NCI-H510A (cell line): ENCODE data around the gene PDE6D.
"Not testable (repeated sequence)": the region's sequence is repeated elsewhere in the genome, so short reads cannot be mapped to it uniquely, and the experiment has no call there.

ENCODE experiments used
- DNase-seq: peaks from one replicate; lab custom pipeline; 2025; lab: John Stamatoyannopoulos, UW

The PDE6D gene

GRCh38 chr2:231769170-231770136, 11.6 kb downstream of the PDE6D start:
- no peak for DNase-seq

- no peak for DNase-seq
Observed at GRCh38 chr2:231765496-231765929, 15.6 kb downstream of the PDE6D start.

GRCh38 chr2:231764760-231765159, 16.3 kb downstream of the PDE6D start:
- no peak for DNase-seq

- DNase-seq: no peak
Observed at GRCh38 chr2:231764124-231764523, 17.0 kb downstream of the PDE6D start.

GRCh38 chr2:231761735-231762134, 19.3 kb downstream of the PDE6D start:
- DNase-seq: no peak

GRCh38 chr2:231752061-231752460, 29.0 kb downstream of the PDE6D start:
- no peak for DNase-seq

- no peak for DNase-seq
Observed at GRCh38 chr2:231751042-231751815, 29.9 kb downstream of the PDE6D start.

- peak; percentile 84 for DNase-seq
Observed at GRCh38 chr2:231749016-231749415, 32.1 kb downstream of the PDE6D start.

GRCh38 chr2:231748153-231748896, 32.8 kb downstream of the PDE6D start:
- not testable (repeated sequence) for DNase-seq

- DNase-seq: no peak
Observed at GRCh38 chr2:231745303-231746038, 35.6 kb downstream of the PDE6D start.

- DNase-seq: no peak
Observed at GRCh38 chr2:231743376-231744116, 37.5 kb downstream of the PDE6D start.

- DNase-seq: no peak
Observed at GRCh38 chr2:231737761-231738160, 43.3 kb downstream of the PDE6D start.

- DNase-seq: no peak
Observed at GRCh38 chr2:231732604-231733003, 48.5 kb downstream of the PDE6D start.

GRCh38 chr2:231727621-231728020, 53.5 kb downstream of the PDE6D start:
- no peak for DNase-seq

- DNase-seq: no peak
Observed at GRCh38 chr2:231726276-231726675, 54.8 kb downstream of the PDE6D start.

GRCh38 chr2:231725476-231725875, 55.6 kb downstream of the PDE6D start:
- no peak for DNase-seq

GRCh38 chr2:231722721-231723307, 58.3 kb downstream of the PDE6D start:
- DNase-seq: no peak

GRCh38 chr2:231720987-231721966, 59.8 kb downstream of the PDE6D start:
- no peak for DNase-seq
